Stimulated activated CD4-positive, alpha-beta T cell treated with anti-CD3 and anti-CD28 coated beads, Interleukin-15, amount 100 ng/mL, for 1 hour (primary cell): ENCODE results near the gene ZMIZ2.
"Not testable (repeated sequence)": the region's sequence is repeated elsewhere in the genome, so short reads cannot be mapped to it uniquely, and the experiment has no call there.

Experiments used
- DNase-seq, 2 donors: peaks; one replicate each; pipeline ENCODE4 v3.0.0-alpha.2; 2020; ENCODE audit warnings: low read depth in 1 of 2, low spot score in 1 of 2

The ZMIZ2 gene

GRCh38 chr7:44772440-44772839 is 23.8 kb downstream of the ZMIZ2 start:
- no peak for DNase-seq

GRCh38 chr7:44772867-44773266 is 24.2 kb downstream of the ZMIZ2 start:
- DNase-seq = no peak

DNA sequence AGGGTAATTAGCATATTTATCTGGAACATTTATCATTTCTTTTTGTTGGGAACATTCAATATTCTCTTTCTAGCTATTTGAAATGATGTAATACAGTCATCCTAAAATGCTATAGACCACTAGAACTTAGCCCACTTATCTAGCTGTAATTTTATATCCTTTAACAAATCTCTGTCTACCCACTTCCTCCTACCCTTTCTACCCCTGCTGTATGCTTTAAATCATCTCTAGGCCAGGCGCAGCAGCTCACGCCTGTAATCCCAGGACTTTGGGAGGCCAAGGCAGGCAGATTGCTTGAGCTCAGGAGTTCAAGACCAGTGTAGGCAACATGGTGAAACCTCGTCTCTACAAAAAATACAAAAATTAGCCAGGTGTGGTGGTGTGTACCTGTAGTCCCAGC is 25.8 kb downstream of the ZMIZ2 start:
- DNase-seq = not testable (repeated sequence)

- no peak for DNase-seq
These were observed 26.9 kb downstream of the ZMIZ2 start for GRCh38 chr7:44775383-44776107.

DNA sequence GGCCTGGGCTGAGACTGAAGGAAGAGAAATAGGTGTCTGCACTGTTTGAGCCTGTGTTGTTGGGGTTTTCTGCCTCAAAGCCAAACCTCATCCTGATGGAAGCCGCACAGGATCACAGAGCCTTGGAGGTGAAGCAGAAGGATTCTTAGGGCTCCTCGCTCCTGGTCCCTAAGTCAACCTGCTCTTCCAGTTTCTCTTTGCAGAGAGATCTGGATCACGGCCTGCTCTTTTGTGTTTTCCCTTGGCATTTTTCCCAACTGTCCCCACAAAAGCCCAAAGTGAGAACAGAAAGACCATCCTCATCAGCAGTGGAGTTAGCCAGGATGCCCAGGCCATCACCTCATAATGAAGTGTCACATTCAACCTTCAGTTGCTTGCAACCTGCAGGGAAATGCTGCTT is 27.6 kb downstream of the ZMIZ2 start:
- no peak for DNase-seq

GRCh38 chr7:44782460-44782859 is 33.8 kb downstream of the ZMIZ2 start:
- DNase-seq = no peak

GRCh38 chr7:44783407-44783806 is 34.8 kb downstream of the ZMIZ2 start:
- no peak for DNase-seq

- DNase-seq = no peak
These were observed 35.7 kb downstream of the ZMIZ2 start for GRCh38 chr7:44784364-44784763.

- not testable (repeated sequence) for DNase-seq
These were observed 36.6 kb downstream of the ZMIZ2 start for GRCh38 chr7:44785218-44785617.

GRCh38 chr7:44787041-44787440 is 38.4 kb downstream of the ZMIZ2 start:
- no peak for DNase-seq

DNA sequence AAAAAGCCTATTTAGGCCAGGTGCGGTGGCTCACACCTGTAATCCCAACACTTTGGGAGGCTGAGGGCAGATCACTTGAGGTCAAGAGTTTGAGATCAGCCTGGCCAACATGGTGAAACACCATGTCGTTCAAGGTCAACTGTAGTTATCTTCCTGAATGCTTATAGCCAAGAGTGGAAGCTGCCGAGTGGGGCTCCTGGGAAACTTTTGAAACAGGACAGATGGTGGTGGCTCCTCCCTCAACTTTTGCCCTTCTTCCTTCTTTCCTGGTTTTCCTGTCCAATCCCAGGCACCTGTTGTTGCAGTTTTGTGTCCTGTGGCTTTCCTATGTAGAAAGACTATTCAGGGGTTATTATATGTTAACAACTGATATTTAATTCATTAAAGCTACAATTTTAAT is 39.1 kb downstream of the ZMIZ2 start:
- no peak for DNase-seq

DNA sequence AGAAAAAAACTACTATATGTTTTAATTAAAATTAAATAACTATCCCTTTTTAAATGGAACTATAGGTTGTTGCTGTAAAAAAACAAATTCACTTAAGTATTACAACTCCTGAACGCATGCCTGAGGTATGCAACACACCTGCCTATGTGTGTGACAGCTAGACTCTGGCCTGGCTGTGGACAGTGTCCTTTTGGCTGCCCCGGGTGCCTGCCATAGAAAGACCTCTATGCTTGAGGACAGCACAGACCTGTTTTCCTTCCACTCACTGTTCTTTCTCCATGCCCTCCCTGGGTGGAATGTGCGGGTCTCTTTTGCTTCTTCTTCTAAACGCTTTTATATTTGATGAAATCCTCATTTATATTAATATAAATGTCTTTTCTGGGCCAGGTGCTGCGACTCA is 41.3 kb downstream of the ZMIZ2 start:
- no peak for DNase-seq

GRCh38 chr7:44791278-44792219 is 42.9 kb downstream of the ZMIZ2 start:
- DNase-seq = no peak

- no peak for DNase-seq
These were observed 45.3 kb downstream of the ZMIZ2 start for GRCh38 chr7:44793919-44794318.

DNA sequence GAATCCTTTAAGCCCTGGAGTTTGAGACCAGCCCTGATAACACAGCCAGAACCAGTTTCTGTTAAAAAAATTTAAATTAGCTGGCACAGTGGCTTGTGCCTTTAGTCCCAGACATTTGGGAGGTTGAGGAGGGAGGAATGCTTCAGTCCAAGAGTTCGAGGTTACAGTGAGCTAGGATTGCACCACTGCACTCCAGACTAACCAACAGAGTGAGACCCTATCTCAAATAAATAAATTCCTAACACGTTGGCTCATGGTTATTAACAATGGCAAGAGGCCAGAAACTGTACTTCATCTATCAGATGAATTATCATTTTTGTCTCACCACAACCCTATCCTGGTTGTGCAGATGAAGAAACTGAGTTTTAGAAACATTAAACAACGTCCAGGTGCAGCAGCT is 45.7 kb downstream of the ZMIZ2 start:
- DNase-seq = no peak

- DNase-seq = no peak
These were observed 47.4 kb downstream of the ZMIZ2 start for GRCh38 chr7:44796034-44796503.

DNA sequence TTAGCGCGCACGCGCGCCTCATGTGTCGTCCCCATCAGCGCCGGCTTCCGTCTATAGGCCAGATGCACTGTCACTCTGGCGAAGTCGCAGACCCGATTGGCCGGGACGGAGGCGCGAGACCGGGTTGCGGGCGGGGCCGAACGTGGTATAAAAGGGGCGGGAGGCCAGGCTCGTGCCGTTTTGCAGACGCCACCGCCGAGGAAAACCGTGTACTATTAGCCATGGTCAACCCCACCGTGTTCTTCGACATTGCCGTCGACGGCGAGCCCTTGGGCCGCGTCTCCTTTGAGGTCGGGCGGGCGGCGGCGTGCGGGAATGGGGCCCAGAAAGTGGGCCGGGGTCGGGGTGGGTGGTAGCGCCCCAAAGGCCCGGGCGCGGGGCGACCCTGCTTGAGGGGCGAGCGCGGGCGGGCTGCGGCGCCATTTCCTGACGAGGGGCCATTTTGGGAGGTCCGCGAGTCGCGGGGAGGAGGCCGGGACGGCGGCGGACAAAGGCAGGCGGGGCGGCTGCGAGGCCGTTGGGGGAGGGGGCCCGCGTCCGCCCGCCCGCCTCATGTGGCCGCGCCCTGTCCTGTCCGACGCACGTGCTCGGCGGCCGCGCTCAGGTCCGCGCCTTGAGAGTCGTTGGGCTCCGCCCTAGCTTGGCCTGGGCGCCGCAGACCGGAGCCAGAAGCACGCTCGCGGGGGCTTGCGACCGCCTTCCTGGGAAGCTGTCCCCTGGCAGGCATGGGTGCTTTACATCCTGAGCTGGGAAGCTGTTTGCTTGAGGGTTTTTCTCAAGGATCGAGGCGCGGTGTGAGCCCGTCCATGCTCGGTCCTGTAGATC is 48.1 kb downstream of the ZMIZ2 start, which contains the start of gene PPIA:
Gene PPIA (plus strand): TSS at position 178 of the 825 bp plus-strand sequence. CDS start 44 bp downstream, at position 222.
- peak; percentile 97 to 98 for DNase-seq

DNA sequence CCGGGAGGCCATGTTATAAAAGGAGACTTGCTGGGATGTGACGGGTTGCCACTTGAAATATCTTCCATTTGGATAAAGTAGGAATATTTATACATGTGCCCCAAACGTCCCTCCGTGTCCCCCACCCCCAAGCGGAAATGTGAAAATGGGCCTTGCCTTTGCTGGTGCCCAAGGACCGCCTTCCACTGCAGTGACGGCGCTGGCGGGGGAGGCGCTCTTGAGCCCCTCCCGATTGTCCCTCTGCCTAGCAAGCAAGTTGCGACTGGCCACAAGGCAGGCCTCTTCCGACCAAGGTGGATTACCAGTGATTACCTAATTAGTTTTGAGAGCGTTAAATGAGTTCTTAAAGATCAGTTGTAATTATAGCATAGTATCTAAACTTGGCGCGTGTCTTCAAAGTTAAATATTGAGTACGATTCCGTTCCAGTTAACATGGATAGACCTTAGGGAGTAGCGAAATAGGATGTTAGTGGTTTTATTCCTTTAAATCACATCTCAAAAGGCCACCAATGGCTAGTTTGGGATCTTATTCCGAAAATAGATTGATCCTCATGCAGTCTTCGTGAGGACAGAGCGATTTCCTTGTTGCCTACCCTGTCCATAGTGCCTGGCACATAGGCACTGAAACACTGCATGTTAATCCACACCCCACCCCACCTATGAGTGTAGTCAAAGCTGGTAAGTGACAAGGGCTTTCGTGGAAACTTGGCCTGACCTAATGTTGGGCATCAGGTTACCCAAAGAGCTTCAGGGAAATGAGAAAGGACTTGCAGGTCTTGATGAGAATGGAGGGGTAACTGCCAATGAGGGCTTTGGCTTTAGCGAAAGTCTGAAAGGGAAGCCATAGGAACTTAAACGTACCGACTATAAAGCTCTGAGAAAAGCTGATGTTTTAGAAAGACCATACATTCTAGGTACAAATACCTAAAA is 48.9 kb downstream of the ZMIZ2 start:
- DNase-seq = peak; percentile 65 to 70

DNA sequence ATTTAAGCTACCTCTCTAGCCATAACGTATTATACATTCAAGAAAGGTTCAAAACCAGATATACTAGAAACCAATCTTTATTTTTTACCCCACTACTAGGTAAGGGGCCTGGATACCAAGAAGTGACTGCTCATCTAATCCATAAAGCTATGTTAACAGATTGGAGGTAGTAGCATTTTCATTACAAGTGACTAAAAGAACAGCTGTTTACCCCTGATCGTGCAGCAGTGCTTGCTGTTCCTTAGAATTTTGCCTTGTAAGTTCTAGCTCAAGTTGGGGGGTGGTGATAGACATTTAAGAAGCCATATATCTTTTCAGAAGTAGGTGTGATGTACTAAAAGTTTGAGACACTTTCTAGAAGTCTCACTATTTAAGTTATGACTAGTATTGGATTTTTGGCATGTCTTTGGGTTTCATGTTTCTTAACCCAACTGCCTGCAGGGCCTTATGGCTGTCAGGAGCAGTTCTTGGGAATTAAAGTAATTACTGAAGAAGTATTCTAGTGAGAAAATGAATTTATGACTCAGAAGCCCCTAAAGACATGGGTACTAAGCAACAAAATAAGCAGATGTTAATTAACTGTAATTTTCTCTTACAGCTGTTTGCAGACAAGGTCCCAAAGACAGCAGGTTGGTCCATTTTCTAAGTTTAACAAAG is 50.1 kb downstream of the ZMIZ2 start:
- no peak for DNase-seq

DNA sequence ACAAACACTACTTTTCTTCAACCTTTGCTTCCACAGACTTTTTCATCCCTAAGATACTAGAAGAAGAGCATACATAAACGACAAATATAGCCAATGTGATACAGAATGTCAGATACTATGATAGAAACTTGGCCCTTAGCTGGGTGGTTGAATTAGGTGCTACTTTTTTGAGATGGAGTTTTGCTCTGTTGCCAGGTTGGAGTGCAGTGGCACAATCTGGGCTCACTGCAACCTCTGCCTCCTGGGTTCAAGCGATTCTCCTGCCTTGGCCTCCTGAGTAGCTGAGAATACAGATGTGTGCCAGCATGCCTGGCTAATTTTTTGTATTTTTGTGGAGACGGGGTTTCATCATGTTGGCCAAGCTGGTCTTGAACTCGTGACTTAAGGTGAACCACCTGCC is 51.3 kb downstream of the ZMIZ2 start:
- no peak for DNase-seq
